Stimulated activated naive CD8-positive, alpha-beta T cell treated with anti-CD3 and anti-CD28 coated beads, Interleukin-15, Interleukin-2, amounts not matched to agents 100 ng/mL and 50 ng/mL, for 24 hours (primary cell): Measurements from ENCODE around the gene PRKAB1.

Experiments
- H3K27ac Mint-ChIP-seq: one replicate; pipeline ENCODE4 v1.8.0; 2021; ENCODE audit warnings: mild to moderate bottlenecking, mixed read lengths
- H3K27me3 Mint-ChIP-seq: one replicate; pipeline ENCODE4 v1.8.0; 2021; ENCODE audit warnings: mixed read lengths
- H3K36me3 Mint-ChIP-seq: one replicate; pipeline ENCODE4 v1.8.0; 2021; ENCODE audit warnings: low read depth, mixed read lengths
- H3K4me1 Mint-ChIP-seq: one replicate; pipeline ENCODE4 v1.8.0; 2021; ENCODE audit warnings: low read depth, mixed read lengths
- H3K4me3 Mint-ChIP-seq: one replicate; pipeline ENCODE4 v1.8.0; 2021; ENCODE audit warnings: mild to moderate bottlenecking, mixed read lengths
- H3K9me3 Mint-ChIP-seq: one replicate; pipeline ENCODE4 v1.8.0; 2021; ENCODE audit warnings: mixed read lengths

The PRKAB1 gene

GRCh38 chr12:119672194-119672593 lies 4.3 kb downstream of the PRKAB1 start:
- peaks cover 77% of the 10 kb centered on the region for H3K36me3 Mint-ChIP-seq

GRCh38 chr12:119673634-119674033 lies 5.7 kb downstream of the PRKAB1 start:
- peak overlapping the region; percentile 91 for H3K27ac Mint-ChIP-seq
- no peaks in the 10 kb centered on the region for H3K27me3 Mint-ChIP-seq
- H3K4me3 Mint-ChIP-seq = peak overlapping the region; percentile 65
- H3K36me3 Mint-ChIP-seq = peaks cover 85% of the 10 kb centered on the region
- peaks cover 58% of the 10 kb centered on the region for H3K4me1 Mint-ChIP-seq
- H3K9me3 Mint-ChIP-seq = no peaks in the 10 kb centered on the region

More at GRCh38 chr12:119672194-119672593, 4.3 kb downstream of the PRKAB1 start:
- Mint-ChIP-seq H3K27ac (peak overlapping the region; percentile 69), H3K27me3 (no peaks in the 10 kb centered on the region), H3K4me1 (peaks cover 66% of the 10 kb centered on the region), H3K4me3 (no peak overlapping the region), H3K9me3 (no peaks in the 10 kb centered on the region)

- H3K4me1 Mint-ChIP-seq = peaks cover 54% of the 10 kb centered on the region
- peaks cover 91% of the 10 kb centered on the region for H3K36me3 Mint-ChIP-seq
- H3K9me3 Mint-ChIP-seq = no peaks in the 10 kb centered on the region
- H3K27ac Mint-ChIP-seq = peak overlapping the region; percentile 91
- H3K27me3 Mint-ChIP-seq = no peaks in the 10 kb centered on the region
- no peak overlapping the region for H3K4me3 Mint-ChIP-seq
Observed at GRCh38 chr12:119674560-119674959, 6.6 kb downstream of the PRKAB1 start.

- Mint-ChIP-seq H3K27me3 (no peaks in the 10 kb centered on the region), H3K4me3 (no peak overlapping the region), H3K36me3 (peaks cover 92% of the 10 kb centered on the region), H3K9me3 (no peaks in the 10 kb centered on the region), H3K4me1 (peaks cover 39% of the 10 kb centered on the region), H3K27ac (no peak overlapping the region)
Observed at GRCh38 chr12:119676022-119676421, 8.1 kb downstream of the PRKAB1 start.

GRCh38 chr12:119676573-119676972 lies 8.6 kb downstream of the PRKAB1 start:
- no peaks in the 10 kb centered on the region for H3K9me3 Mint-ChIP-seq
- H3K4me3 Mint-ChIP-seq = no peak overlapping the region
- peaks cover 34% of the 10 kb centered on the region for H3K4me1 Mint-ChIP-seq
- peak overlapping the region; percentile 37 for H3K27ac Mint-ChIP-seq
- H3K36me3 Mint-ChIP-seq = peaks cover 91% of the 10 kb centered on the region
- no peaks in the 10 kb centered on the region for H3K27me3 Mint-ChIP-seq

GRCh38 chr12:119678459-119678858 lies 10.5 kb downstream of the PRKAB1 start:
- Mint-ChIP-seq H3K4me1 (peaks cover 28% of the 10 kb centered on the region), H3K27ac (no peak overlapping the region), H3K4me3 (no peak overlapping the region), H3K36me3 (peaks cover 84% of the 10 kb centered on the region), H3K9me3 (no peaks in the 10 kb centered on the region), H3K27me3 (no peaks in the 10 kb centered on the region)

GRCh38 chr12:119679081-119679480 lies 11.1 kb downstream of the PRKAB1 start:
- H3K27ac Mint-ChIP-seq = no peak overlapping the region
- no peaks in the 10 kb centered on the region for H3K9me3 Mint-ChIP-seq
- no peak overlapping the region for H3K4me3 Mint-ChIP-seq
- peaks cover 22% of the 10 kb centered on the region for H3K4me1 Mint-ChIP-seq
- no peaks in the 10 kb centered on the region for H3K27me3 Mint-ChIP-seq
- peaks cover 82% of the 10 kb centered on the region for H3K36me3 Mint-ChIP-seq

- Mint-ChIP-seq H3K27me3 (no peaks in the 10 kb centered on the region), H3K9me3 (no peaks in the 10 kb centered on the region), H3K4me1 (peaks cover 18% of the 10 kb centered on the region), H3K27ac (no peak overlapping the region), H3K4me3 (no peak overlapping the region), H3K36me3 (peaks cover 77% of the 10 kb centered on the region)
Observed at GRCh38 chr12:119679490-119679889, 11.6 kb downstream of the PRKAB1 start.

- H3K27me3 Mint-ChIP-seq = no peaks in the 10 kb centered on the region
- H3K4me1 Mint-ChIP-seq = peaks cover 13% of the 10 kb centered on the region
- peaks cover 67% of the 10 kb centered on the region for H3K36me3 Mint-ChIP-seq
- H3K4me3 Mint-ChIP-seq = no peak overlapping the region
- no peak overlapping the region for H3K27ac Mint-ChIP-seq
- H3K9me3 Mint-ChIP-seq = no peaks in the 10 kb centered on the region
Observed at GRCh38 chr12:119681111-119681510, 13.2 kb downstream of the PRKAB1 start.

- Mint-ChIP-seq H3K9me3 (no peaks in the 10 kb centered on the region), H3K4me1 (peaks cover 13% of the 10 kb centered on the region), H3K27ac (peak overlapping the region; percentile 76), H3K4me3 (no peak overlapping the region), H3K27me3 (no peaks in the 10 kb centered on the region), H3K36me3 (peaks cover 59% of the 10 kb centered on the region)
Observed at GRCh38 chr12:119681728-119682638, 14.1 kb downstream of the PRKAB1 start.

GRCh38 chr12:119682639-119683252 lies 14.8 kb downstream of the PRKAB1 start:
- Mint-ChIP-seq H3K27ac (peak overlapping the region; percentile 73), H3K27me3 (no peaks in the 10 kb centered on the region), H3K9me3 (no peaks in the 10 kb centered on the region), H3K4me1 (peaks cover 13% of the 10 kb centered on the region), H3K4me3 (no peak overlapping the region), H3K36me3 (peaks cover 57% of the 10 kb centered on the region)

- H3K4me3 Mint-ChIP-seq = no peak overlapping the region
- no peaks in the 10 kb centered on the region for H3K9me3 Mint-ChIP-seq
- H3K27me3 Mint-ChIP-seq = no peaks in the 10 kb centered on the region
- peaks cover 13% of the 10 kb centered on the region for H3K4me1 Mint-ChIP-seq
- H3K27ac Mint-ChIP-seq = peak overlapping the region; percentile 41
- H3K36me3 Mint-ChIP-seq = peaks cover 55% of the 10 kb centered on the region
Observed at GRCh38 chr12:119683413-119683812, 15.5 kb downstream of the PRKAB1 start.

GRCh38 chr12:119683816-119684215 lies 15.9 kb downstream of the PRKAB1 start:
- Mint-ChIP-seq H3K9me3 (no peaks in the 10 kb centered on the region), H3K36me3 (peaks cover 53% of the 10 kb centered on the region), H3K4me3 (no peak overlapping the region), H3K4me1 (peaks cover 13% of the 10 kb centered on the region), H3K27ac (peak overlapping the region; percentile 41), H3K27me3 (no peaks in the 10 kb centered on the region)

- Mint-ChIP-seq H3K27ac (no peak overlapping the region), H3K9me3 (no peaks in the 10 kb centered on the region), H3K27me3 (no peaks in the 10 kb centered on the region), H3K36me3 (peaks cover 44% of the 10 kb centered on the region), H3K4me3 (no peak overlapping the region), H3K4me1 (peaks cover 13% of the 10 kb centered on the region)
Observed at GRCh38 chr12:119684711-119685369, 16.9 kb downstream of the PRKAB1 start.

- peaks cover 13% of the 10 kb centered on the region for H3K4me1 Mint-ChIP-seq
- no peak overlapping the region for H3K4me3 Mint-ChIP-seq
- H3K36me3 Mint-ChIP-seq = peaks cover 39% of the 10 kb centered on the region
- no peaks in the 10 kb centered on the region for H3K27me3 Mint-ChIP-seq
- no peak overlapping the region for H3K27ac Mint-ChIP-seq
- no peaks in the 10 kb centered on the region for H3K9me3 Mint-ChIP-seq
Observed at GRCh38 chr12:119685375-119685774, 17.4 kb downstream of the PRKAB1 start.
